ENCODE measurements around the gene ADA. TPM values are rescaled to one million over a fixed set of nuclear protein-coding genes. Genes with fewer than 3 reads are reported as not detected.
A peak's percentile ranks its signal among the peaks of the same experiment; 100 is the strongest.

The ADA gene
- total and polyA plus RNA-seq, 2 of the 4 experiments (the other 2 are of a cell fraction): 8.1 to 11.0 TPM

GRCh38 chr20:44695295-44695673 is 43.8 kb upstream of the ADA start:
- Histone ChIP-seq H3K9me3 (ENCODE audit: control insufficient read depth, insufficient read depth, low read length) (peaks cover 8% of the 10 kb centered on the region), H4K5ac (ENCODE audit: low read depth, low read length) (peak overlapping the region; percentile 92), H3K27ac (ENCODE audit: insufficient read depth, low read length) (peak overlapping the region; percentile 95), H3K4me3 (ENCODE audit: insufficient read depth, low read depth, low read length) (no peak overlapping the region), H2BK20ac (ENCODE audit: low read depth, low read length) (peak overlapping the region; percentile 28; the same call in 1 of the 2 replicates), H2AK5ac (ENCODE audit: low read depth, low read length) (peak overlapping the region; percentile 69; the same call in 1 of the 2 replicates), H4K20me1 (ENCODE audit: insufficient read depth, low read length) (peaks cover 2% of the 10 kb centered on the region; the same call in 1 of the 2 replicates), H2AK9ac (replicated peaks; ENCODE audit: low read depth, low read length, poor library complexity) (peak overlapping the region; percentile 49), H3K36me3 (ENCODE audit: control insufficient read depth, insufficient read depth, low read length) (no peaks in the 10 kb centered on the region), H2BK5ac (ENCODE audit: low read depth, low read length, poor library complexity, severe bottlenecking) (peak overlapping the region; percentile 61), H2BK15ac (ENCODE audit: low read depth, low read length) (peak overlapping the region; percentile 13; the same call in 2 of the 3 replicates), H3K27me3 (ENCODE audit: control insufficient read depth, insufficient read depth, low read length) (peaks cover 2% of the 10 kb centered on the region; the same call in 1 of the 2 replicates), H2AFZ (replicated peaks; ENCODE audit: low read length, poor library complexity) (no peak overlapping the region), H4K8ac (ENCODE audit: low read depth in 2 of 2, low read length in 2 of 2) (peak overlapping the region; percentile 61 to 67), H3K4me1 (ENCODE audit: control insufficient read depth, insufficient read depth, low read length) (peaks cover 35% of the 10 kb centered on the region), H3K23ac (ENCODE audit: low read depth, low read length) (no peak overlapping the region), H3K14ac (replicated peaks; ENCODE audit: low read depth, low read length) (peak overlapping the region; percentile 47), H3K56ac (ENCODE audit: extremely low read depth, insufficient read depth, low read length) (peak overlapping the region; percentile 22; the same call in 1 of the 2 replicates), H2BK120ac (ENCODE audit: low read depth, low read length) (peak overlapping the region; percentile 45), H4K91ac (ENCODE audit: insufficient read depth, low read depth, low read length) (peak overlapping the region; percentile 80), H3K79me1 (ENCODE audit: low read depth in 1 of 2, low read length in 2 of 2) (no peaks in the 10 kb centered on the region), H3K4me2 (ENCODE audit: low read depth, low read length) (peak overlapping the region; percentile 33), H3K9me1 (ENCODE audit: insufficient read depth, low read length) (peaks cover 8% of the 10 kb centered on the region; the same call in 1 of the 2 replicates), H3K18ac (ENCODE audit: low read depth, low read length) (peak overlapping the region; percentile 93), H3K4ac (ENCODE audit: low read depth, low read length) (peak overlapping the region; percentile 69), H3K9ac (ENCODE audit: low read depth, low read length) (peak overlapping the region; percentile 43)
- intact Hi-C loops (cut with micrococcal nuclease): loop anchor here (10.0 kb wide), 1 partner anchor 1080 kb away; no protein-coding TSS in a partner anchor
- ChIA-PET POLR2A (ENCODE audit: unreplicated experiment) (no interaction called here), CTCF (no interaction called here)
- in situ Hi-C loops (cut with MboI; ENCODE audit: low sequenced_read_pairs): no loop called here
- TF ChIP-seq NFE2L2 (IDR thresholded peaks at IDR 0.05; ENCODE audit: low read depth, low read length) (no peak), POLR2A (IDR thresholded peaks at IDR 0.05; ENCODE audit: low read depth, low read length) (no peak), FOS (IDR thresholded peaks at IDR 0.05; ENCODE audit: low read depth, low read length) (no peak), MXI1 (IDR thresholded peaks at IDR 0.05; ENCODE audit: borderline replicate concordance, low read depth, low read length) (no peak), MAZ (IDR thresholded peaks at IDR 0.05; ENCODE audit: borderline replicate concordance, low read depth, low read length) (no peak), CEBPB (IDR thresholded peaks at IDR 0.05; ENCODE audit: low read depth, low read length) (no peak), MAFK (IDR thresholded peaks at IDR 0.05; ENCODE audit: low read depth, low read length) (no peak), RCOR1 (IDR thresholded peaks at IDR 0.05; ENCODE audit: insufficient replicate concordance, low read length) (no peak), CHD1 (IDR thresholded peaks at IDR 0.05; ENCODE audit: low read depth, low read length) (no peak), RFX5 (IDR thresholded peaks at IDR 0.05; ENCODE audit: low read depth, low read length) (no peak), BHLHE40 (IDR thresholded peaks at IDR 0.05; ENCODE audit: low read depth, low read length) (no peak), USF2 (IDR thresholded peaks at IDR 0.05; ENCODE audit: low read depth, low read length) (no peak), ELK1 (IDR thresholded peaks at IDR 0.05; ENCODE audit: borderline replicate concordance, low read depth, low read length) (no peak), RAD21 (IDR thresholded peaks at IDR 0.05; ENCODE audit: low read length) (no peak), SMC3 (IDR thresholded peaks at IDR 0.05; ENCODE audit: low read depth, low read length) (no peak)
- TF ChIP-seq, protein P1, sequence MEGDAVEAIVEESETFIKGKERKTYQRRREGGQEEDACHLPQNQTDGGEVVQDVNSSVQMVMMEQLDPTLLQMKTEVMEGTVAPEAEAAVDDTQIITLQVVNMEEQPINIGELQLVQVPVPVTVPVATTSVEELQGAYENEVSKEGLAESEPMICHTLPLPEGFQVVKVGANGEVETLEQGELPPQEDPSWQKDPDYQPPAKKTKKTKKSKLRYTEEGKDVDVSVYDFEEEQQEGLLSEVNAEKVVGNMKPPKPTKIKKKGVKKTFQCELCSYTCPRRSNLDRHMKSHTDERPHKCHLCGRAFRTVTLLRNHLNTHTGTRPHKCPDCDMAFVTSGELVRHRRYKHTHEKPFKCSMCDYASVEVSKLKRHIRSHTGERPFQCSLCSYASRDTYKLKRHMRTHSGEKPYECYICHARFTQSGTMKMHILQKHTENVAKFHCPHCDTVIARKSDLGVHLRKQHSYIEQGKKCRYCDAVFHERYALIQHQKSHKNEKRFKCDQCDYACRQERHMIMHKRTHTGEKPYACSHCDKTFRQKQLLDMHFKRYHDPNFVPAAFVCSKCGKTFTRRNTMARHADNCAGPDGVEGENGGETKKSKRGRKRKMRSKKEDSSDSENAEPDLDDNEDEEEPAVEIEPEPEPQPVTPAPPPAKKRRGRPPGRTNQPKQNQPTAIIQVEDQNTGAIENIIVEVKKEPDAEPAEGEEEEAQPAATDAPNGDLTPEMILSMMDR (conservative IDR thresholded peaks at IDR 0.05; ENCODE audit: low read depth, low read length): no peak
- BruUV-seq (replicated peaks): no TSS peak
- DNase-seq: no peak
- ATAC-seq (ENCODE audit: low read depth): no peak
- no CpG with 5 or more reads among the region's 2 CpGs for WGBS, 2 experiments (ENCODE audit: extremely low coverage in 2 of 2, insufficient read length in 1 of 2)
- dilution Hi-C loops (cut with HindIII; ENCODE audit: low sequenced_read_pairs, unreplicated experiment): no loop called here
